ENCODE data around the gene CACNG4. TPM values are rescaled to one million over a fixed set of nuclear protein-coding genes. Genes with fewer than 3 reads are reported as not detected.

CACNG4 gene
- total and polyA plus RNA-seq, 2 of the 4 experiments (the other 2 are of a cell fraction), result under 0.01 to 0.53 TPM

DNA sequence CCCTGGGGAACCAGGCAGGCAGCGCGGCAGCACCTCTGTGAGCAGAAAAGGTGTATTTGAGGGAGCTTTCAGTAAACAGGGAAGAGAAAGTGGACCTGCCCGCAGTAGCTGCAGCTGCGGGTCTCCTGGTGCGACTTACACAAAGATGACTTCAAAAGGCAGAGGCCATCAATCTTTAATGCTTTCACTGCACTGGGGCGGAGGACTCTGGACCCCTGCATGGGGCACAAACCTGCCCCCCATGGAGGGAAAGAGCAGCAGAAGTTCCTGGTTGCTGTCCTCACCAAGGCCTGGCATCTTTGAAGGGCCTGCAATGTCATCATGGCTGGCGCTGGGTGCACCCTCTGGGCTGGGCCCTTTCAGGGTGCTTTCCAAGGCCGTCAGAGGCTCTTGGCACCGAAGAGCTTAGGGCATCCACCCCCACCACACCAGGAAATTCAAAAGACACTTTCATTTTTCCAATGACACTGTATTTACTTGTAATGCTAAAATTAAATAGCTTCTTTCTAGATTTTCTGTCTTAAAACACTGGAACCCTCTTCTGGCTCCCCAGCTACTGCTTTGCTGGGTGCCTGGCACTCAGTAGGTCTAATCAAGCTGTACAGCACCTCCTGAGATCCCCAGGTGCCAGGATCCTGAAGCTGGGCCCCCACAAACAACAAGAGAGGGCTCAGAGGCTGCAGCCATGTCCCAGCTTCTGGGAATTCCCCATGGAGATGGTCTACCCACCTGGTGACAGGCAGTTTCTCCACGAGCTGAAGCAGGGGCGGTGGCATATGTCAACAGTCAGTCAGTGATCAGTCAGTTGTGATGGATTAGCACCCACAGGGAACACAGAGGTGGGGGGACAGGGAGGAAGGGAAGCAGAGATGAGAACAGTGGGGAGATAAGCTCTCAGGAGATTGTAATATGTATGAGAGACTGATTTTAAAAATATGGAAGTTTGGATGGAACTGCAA lies 77.7 kb downstream of the CACNG4 start (continued):
- TF ChIP-seq NFE2L2 (IDR thresholded peaks at IDR 0.05; ENCODE audit: low read depth, low read length) (no peak), POLR2A (IDR thresholded peaks at IDR 0.05; ENCODE audit: low read depth, low read length) (no peak)

DNA sequence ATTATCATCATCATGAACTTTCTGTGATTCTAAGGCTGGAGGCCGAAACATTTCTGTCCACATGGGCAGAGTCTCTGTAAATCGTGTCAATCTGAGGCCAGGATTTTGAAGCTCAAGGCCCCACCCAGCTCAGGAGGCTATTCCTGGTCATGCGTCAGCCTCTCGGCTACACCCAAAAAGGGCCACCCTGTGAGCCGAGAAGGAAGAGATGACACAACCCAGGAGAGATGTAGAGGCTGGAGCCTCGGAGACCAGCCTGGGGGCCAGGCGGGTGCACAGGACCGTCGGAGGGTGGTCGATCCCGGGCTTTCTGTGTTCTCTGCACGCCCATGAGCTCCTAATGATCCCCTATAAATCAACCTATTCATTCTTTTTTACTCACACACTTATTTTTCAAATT lies 78.8 kb downstream of the CACNG4 start:
- H3K23ac ChIP-seq (ENCODE audit: low read depth, low read length), result no peak overlapping the region
- DNase-seq, result no peak
- no peak overlapping the region for H4K8ac ChIP-seq (ENCODE audit: low read depth in 2 of 2, low read length in 2 of 2)
- no peak overlapping the region for H2BK120ac ChIP-seq (ENCODE audit: low read depth, low read length)
- WGBS, 2 experiments (ENCODE audit: extremely low coverage in 2 of 2, insufficient read length in 1 of 2), result 31% methylated on average over 2 of the region's 12 CpGs; no CpG with 5 or more reads in 1 of the 2 experiments
- no peaks in the 10 kb centered on the region for H3K79me1 ChIP-seq (ENCODE audit: low read depth in 1 of 2, low read length in 2 of 2)
- no peak overlapping the region for H2BK20ac ChIP-seq (ENCODE audit: low read depth, low read length)
- ChIA-PET POLR2A (ENCODE audit: unreplicated experiment) (no interaction called here), CTCF (interaction anchor here (0.6 kb wide), 1 partner anchor 40 kb away, joined by 3 read pairs; no protein-coding TSS in a partner anchor)
- no peak overlapping the region for H4K91ac ChIP-seq (ENCODE audit: insufficient read depth, low read depth, low read length)
- dilution Hi-C loops (cut with HindIII; ENCODE audit: low sequenced_read_pairs, unreplicated experiment), result no loop called here
- in situ Hi-C loops (cut with MboI; ENCODE audit: low sequenced_read_pairs), result no loop called here
- no peak overlapping the region for H3K56ac ChIP-seq (ENCODE audit: extremely low read depth, insufficient read depth, low read length)
- intact Hi-C loops (cut with micrococcal nuclease), result no loop called here
- no peak for ATAC-seq (ENCODE audit: low read depth)
- no peak overlapping the region for H2AK5ac ChIP-seq (ENCODE audit: low read depth, low read length)
- H2AK9ac ChIP-seq (replicated peaks; ENCODE audit: low read depth, low read length, poor library complexity), result no peak overlapping the region
- H3K4me2 ChIP-seq (ENCODE audit: low read depth, low read length), result no peak overlapping the region
- no peak overlapping the region for H2BK5ac ChIP-seq (ENCODE audit: low read depth, low read length, poor library complexity, severe bottlenecking)
- no peak overlapping the region for H2BK15ac ChIP-seq (ENCODE audit: low read depth, low read length)
- H4K20me1 ChIP-seq (ENCODE audit: insufficient read depth, low read length), result no peaks in the 10 kb centered on the region
- H3K18ac ChIP-seq (ENCODE audit: low read depth, low read length), result no peak overlapping the region
- H3K27ac ChIP-seq (ENCODE audit: insufficient read depth, low read length), result no peak overlapping the region
- no peak overlapping the region for H4K5ac ChIP-seq (ENCODE audit: low read depth, low read length)
- H3K27me3 ChIP-seq (ENCODE audit: control insufficient read depth, insufficient read depth, low read length), result peaks cover 55% of the 10 kb centered on the region
- peaks cover 9% of the 10 kb centered on the region for H3K9me3 ChIP-seq (ENCODE audit: control insufficient read depth, insufficient read depth, low read length)
- no peaks in the 10 kb centered on the region for H3K36me3 ChIP-seq (ENCODE audit: control insufficient read depth, insufficient read depth, low read length)
- no peak overlapping the region for H3K9ac ChIP-seq (ENCODE audit: low read depth, low read length)
- H3K4ac ChIP-seq (ENCODE audit: low read depth, low read length), result no peak overlapping the region
- no peak overlapping the region for H3K14ac ChIP-seq (replicated peaks; ENCODE audit: low read depth, low read length)
- no peak overlapping the region for H2AFZ ChIP-seq (replicated peaks; ENCODE audit: low read length, poor library complexity)
- no peaks in the 10 kb centered on the region for H3K4me1 ChIP-seq (ENCODE audit: control insufficient read depth, insufficient read depth, low read length)
- no peak overlapping the region for H3K4me3 ChIP-seq (ENCODE audit: insufficient read depth, low read depth, low read length)
- BruUV-seq (replicated peaks), result no TSS peak
- H3K9me1 ChIP-seq (ENCODE audit: insufficient read depth, low read length), result no peaks in the 10 kb centered on the region
- TF ChIP-seq POLR2A (IDR thresholded peaks at IDR 0.05; ENCODE audit: low read depth, low read length), result no peak
- no peak for TF ChIP-seq MAZ (IDR thresholded peaks at IDR 0.05; ENCODE audit: borderline replicate concordance, low read depth, low read length)
- no peak for TF ChIP-seq BHLHE40 (IDR thresholded peaks at IDR 0.05; ENCODE audit: low read depth, low read length)
- TF ChIP-seq MAFK (IDR thresholded peaks at IDR 0.05; ENCODE audit: low read depth, low read length), result no peak
- TF ChIP-seq, protein P1, sequence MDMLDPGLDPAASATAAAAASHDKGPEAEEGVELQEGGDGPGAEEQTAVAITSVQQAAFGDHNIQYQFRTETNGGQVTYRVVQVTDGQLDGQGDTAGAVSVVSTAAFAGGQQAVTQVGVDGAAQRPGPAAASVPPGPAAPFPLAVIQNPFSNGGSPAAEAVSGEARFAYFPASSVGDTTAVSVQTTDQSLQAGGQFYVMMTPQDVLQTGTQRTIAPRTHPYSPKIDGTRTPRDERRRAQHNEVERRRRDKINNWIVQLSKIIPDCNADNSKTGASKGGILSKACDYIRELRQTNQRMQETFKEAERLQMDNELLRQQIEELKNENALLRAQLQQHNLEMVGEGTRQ (IDR thresholded peaks at IDR 0.05; ENCODE audit: low read depth, low read length), result no peak
- TF ChIP-seq SMC3 (IDR thresholded peaks at IDR 0.05; ENCODE audit: low read depth, low read length), result no peak
- TF ChIP-seq RAD21 (IDR thresholded peaks at IDR 0.05; ENCODE audit: low read length), result no peak
- no peak for TF ChIP-seq RFX5 (IDR thresholded peaks at IDR 0.05; ENCODE audit: low read depth, low read length)
- TF ChIP-seq CEBPB (IDR thresholded peaks at IDR 0.05; ENCODE audit: low read depth, low read length), result no peak
- TF ChIP-seq NFE2L2 (IDR thresholded peaks at IDR 0.05; ENCODE audit: low read depth, low read length), result no peak
- TF ChIP-seq RCOR1 (IDR thresholded peaks at IDR 0.05; ENCODE audit: insufficient replicate concordance, low read length), result no peak
- no peak for TF ChIP-seq CHD1 (IDR thresholded peaks at IDR 0.05; ENCODE audit: low read depth, low read length)
- no peak for TF ChIP-seq FOS (IDR thresholded peaks at IDR 0.05; ENCODE audit: low read depth, low read length)
- TF ChIP-seq, protein P2, sequence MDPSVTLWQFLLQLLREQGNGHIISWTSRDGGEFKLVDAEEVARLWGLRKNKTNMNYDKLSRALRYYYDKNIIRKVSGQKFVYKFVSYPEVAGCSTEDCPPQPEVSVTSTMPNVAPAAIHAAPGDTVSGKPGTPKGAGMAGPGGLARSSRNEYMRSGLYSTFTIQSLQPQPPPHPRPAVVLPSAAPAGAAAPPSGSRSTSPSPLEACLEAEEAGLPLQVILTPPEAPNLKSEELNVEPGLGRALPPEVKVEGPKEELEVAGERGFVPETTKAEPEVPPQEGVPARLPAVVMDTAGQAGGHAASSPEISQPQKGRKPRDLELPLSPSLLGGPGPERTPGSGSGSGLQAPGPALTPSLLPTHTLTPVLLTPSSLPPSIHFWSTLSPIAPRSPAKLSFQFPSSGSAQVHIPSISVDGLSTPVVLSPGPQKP (IDR thresholded peaks at IDR 0.05; ENCODE audit: borderline replicate concordance, low read depth, low read length), result no peak
- TF ChIP-seq MXI1 (IDR thresholded peaks at IDR 0.05; ENCODE audit: borderline replicate concordance, low read depth, low read length), result no peak

Data from IMR-90 (cell line).